ENCODE data around the gene CKB.
"Not testable (repeated sequence)": the region's sequence is repeated elsewhere in the genome, so short reads cannot be mapped to it uniquely, and the experiment has no call there.

The CKB gene

DNA sequence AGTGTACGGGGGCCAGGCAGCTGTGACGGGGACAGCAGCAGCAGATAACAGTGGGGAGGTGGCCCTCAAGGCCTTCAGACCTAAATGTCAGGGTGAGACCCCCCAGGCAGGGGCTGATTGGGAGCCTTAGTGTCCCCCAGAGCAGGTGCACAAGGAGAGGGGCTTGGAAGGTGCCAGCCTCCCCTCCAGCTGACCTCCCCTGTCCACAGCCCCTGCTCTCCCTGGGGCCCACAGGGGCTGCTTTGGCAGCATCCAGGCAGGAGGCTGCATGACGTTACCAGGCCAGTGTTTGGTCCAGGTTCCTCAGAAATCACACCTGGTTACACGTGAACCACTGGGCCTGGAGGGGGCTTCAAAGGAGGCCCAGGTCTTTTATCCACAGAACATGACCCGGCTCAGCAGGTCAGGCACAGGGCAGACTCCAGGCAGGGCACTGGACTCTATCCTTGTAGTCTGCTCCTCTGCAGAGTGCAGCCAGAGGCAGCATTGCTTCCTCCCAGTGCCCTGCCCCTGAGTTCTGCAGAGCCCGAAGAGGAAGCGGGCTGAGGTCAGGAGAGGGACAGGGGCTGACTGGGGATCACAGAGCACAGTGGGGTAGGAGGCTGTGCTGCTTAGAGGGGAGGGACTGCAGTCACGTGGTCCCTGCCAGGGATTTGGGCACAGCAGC, 3.8 kb upstream of the CKB start:
- DNase-seq (ENCODE audit: low read depth): no peak

GRCh38 chr14:103525430-103526246, 3.0 kb upstream of the CKB start:
- not testable (repeated sequence) for DNase-seq (ENCODE audit: low read depth)

DNA sequence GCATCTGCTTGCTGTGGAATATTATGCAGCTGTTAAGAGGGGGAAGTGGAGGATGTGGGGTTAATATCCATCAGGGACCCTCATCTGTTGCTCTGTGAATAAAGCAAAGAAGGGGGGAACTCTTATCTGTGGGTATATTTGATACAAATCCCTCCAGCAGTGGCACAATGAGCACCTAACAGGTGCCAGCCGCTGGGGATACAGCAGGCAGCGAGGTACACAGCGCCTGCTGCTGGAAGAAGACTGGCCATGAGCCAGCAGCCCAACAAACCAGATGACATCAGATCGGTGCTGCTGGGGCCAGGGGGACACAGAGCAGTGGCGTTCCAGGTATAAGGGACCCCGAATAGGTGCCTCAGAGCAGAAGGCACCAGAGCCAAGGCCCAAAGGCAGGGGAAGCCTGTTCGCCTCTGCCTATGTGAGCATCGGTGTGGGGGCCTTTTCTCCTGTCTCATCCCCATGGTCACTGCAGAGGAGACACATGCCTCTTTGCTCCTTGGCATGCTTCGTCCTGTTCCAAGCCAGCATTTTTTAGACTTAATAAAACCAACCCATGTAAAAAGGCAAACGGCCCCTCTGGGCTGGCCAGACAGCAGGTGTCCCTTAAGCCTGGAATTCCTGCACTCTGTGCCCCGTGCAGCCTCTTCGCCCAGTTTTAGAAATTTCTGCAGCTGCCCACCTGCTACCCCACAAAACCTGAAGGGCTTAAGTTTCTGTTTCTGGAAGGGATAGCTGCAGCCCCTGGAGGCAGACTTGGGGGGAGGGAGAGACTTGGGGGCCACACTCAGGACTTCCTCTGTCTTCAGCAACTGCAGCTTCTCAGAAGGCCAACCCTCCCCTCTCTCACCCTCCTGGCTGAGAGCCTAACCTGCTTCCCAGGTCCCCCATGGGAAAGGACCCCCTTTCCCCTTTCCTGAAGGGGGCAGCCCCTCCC, 1.6 kb upstream of the CKB start:
- no peak for DNase-seq (ENCODE audit: low read depth)

GRCh38 chr14:103523575-103523954, 935 bp upstream of the CKB start:
- DNase-seq (ENCODE audit: low read depth): no peak

GRCh38 chr14:103521951-103522563, 573 bp downstream of the CKB start:
- no peak for DNase-seq (ENCODE audit: low read depth)

- DNase-seq (ENCODE audit: low read depth): no peak
These were observed 1.1 kb downstream of the CKB start for GRCh38 chr14:103521438-103521950.

- DNase-seq (ENCODE audit: low read depth): no peak
These were observed 1.8 kb downstream of the CKB start for GRCh38 chr14:103520657-103521437.

DNA sequence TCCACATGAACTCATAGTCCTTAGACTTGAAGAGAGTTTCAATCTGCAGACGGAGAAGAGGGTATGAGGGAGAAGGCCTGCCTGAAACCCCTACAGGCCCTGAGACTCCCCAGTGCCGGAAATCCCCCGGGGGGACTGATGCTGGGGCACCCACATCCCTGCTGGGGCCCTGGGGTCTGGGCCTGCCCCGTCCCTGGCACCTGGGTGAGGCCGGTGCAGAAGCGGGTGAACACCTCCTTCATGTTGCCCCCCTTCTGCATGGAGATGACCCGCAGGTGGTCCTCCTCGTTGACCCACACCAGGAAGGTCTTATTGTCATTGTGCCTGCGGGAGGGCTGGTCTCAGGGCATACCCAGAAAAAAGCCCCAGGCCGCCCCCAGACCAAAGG, 2.4 kb downstream of the CKB start:
- no peak for DNase-seq (ENCODE audit: low read depth)

- DNase-seq (ENCODE audit: low read depth): no peak
These were observed 2.8 kb downstream of the CKB start for GRCh38 chr14:103519837-103520212.

GRCh38 chr14:103519043-103519836, 3.4 kb downstream of the CKB start:
- DNase-seq (ENCODE audit: low read depth): no peak

GRCh38 chr14:103518422-103519042, 4.1 kb downstream of the CKB start:
- no peak for DNase-seq (ENCODE audit: low read depth)

GRCh38 chr14:103517721-103518421, 4.8 kb downstream of the CKB start:
- DNase-seq (ENCODE audit: low read depth): no peak

DNA sequence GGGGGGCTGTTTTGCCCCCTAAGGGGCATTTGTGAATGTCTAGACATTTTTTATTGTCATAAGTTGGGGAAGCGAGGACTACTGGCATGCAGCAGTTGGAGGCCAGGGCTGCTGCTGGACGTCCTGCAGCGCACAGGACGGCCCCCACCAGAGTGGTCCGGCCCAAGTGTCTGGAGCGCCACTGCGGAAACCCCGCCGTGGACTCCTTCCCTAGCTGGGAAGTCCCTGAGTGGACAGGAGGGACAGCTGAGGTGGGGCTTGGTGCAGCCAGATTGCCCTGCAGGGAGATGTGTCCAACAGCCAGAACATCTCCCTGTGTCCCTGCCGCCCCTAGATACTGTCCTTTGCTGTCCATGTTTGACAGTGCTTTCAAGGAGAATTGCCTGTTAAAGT, 5.5 kb downstream of the CKB start:
- no peak for DNase-seq (ENCODE audit: low read depth)

DNA sequence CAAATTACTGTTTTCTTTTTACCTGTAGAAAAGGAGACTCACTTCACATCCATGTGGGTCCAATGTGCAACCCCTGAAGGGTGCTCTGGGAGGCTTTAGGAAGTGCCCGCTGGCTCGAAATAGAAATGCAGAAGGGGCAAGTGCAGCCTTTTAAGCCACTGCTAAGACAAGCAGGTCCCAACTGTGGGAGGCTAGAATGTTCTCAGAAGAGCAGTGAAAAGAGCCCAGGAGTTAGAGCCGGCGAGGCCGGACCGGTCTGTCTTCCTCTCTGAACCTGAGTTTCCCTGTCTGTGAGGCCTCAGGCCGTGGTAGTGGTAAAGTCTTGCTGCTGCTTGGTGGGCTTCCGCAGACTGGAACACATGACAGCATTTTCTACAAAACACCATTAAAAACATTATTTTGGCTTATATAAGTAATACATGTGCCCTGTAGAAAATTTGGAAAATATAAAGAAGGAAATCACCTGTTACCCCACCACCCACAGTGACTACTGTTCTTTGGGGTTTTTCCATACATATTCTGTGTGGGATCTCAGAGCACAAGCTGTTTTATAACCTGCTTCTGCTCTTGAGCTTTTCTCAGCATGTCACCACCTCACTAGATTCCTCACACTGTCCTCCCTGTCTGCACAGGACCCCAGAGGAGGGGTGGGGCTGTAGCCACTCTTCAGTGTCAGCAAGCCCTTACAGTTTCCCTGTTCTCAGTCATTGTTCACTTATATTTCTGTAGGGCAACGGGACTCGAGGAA, 6.0 kb downstream of the CKB start:
- no peak for DNase-seq (ENCODE audit: low read depth)

- no peak for DNase-seq (ENCODE audit: low read depth)
These were observed 7.8 kb downstream of the CKB start for GRCh38 chr14:103514596-103515421.

- DNase-seq (ENCODE audit: low read depth): peak; percentile 18
These were observed 9.7 kb downstream of the CKB start for GRCh38 chr14:103512701-103513611.
